ENCODE data around the gene EEFSEC.

Gene EEFSEC

GRCh38 chr3:128143496-128143895 lies 9.8 kb upstream of the EEFSEC start:
- no peaks in the 10 kb centered on the region for H3K9me2 ChIP-seq (replicated peaks; ENCODE audit: insufficient read depth, low read length)
- TF ChIP-seq EZH2 (optimal IDR thresholded peaks at IDR 0.05; ENCODE audit: low read depth, low read length): no peak
- TF ChIP-seq, protein P1, sequence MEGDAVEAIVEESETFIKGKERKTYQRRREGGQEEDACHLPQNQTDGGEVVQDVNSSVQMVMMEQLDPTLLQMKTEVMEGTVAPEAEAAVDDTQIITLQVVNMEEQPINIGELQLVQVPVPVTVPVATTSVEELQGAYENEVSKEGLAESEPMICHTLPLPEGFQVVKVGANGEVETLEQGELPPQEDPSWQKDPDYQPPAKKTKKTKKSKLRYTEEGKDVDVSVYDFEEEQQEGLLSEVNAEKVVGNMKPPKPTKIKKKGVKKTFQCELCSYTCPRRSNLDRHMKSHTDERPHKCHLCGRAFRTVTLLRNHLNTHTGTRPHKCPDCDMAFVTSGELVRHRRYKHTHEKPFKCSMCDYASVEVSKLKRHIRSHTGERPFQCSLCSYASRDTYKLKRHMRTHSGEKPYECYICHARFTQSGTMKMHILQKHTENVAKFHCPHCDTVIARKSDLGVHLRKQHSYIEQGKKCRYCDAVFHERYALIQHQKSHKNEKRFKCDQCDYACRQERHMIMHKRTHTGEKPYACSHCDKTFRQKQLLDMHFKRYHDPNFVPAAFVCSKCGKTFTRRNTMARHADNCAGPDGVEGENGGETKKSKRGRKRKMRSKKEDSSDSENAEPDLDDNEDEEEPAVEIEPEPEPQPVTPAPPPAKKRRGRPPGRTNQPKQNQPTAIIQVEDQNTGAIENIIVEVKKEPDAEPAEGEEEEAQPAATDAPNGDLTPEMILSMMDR (IDR thresholded peaks at IDR 0.05; ENCODE audit: low read length): no peak
- TF ChIP-seq EZH2phosphoT487 (IDR thresholded peaks at IDR 0.05; ENCODE audit: low read length): no peak
- no peak overlapping the region for H3K27ac ChIP-seq (ENCODE audit: low read length)
- H3F3A ChIP-seq (ENCODE audit: insufficient read depth, low read length): no peaks in the 10 kb centered on the region
- no peaks in the 10 kb centered on the region for H3K4me1 ChIP-seq (ENCODE audit: low read length)
- H2AFZ ChIP-seq (ENCODE audit: low read length): no peak overlapping the region
- no peaks in the 10 kb centered on the region for H4K20me1 ChIP-seq (ENCODE audit: insufficient read depth, low read length)
- H3K4me2 ChIP-seq (ENCODE audit: low read depth, low read length): no peak overlapping the region
- DNase-seq: no peak
- H3K9me3 ChIP-seq (replicated peaks; ENCODE audit: insufficient read depth, low read length): no peaks in the 10 kb centered on the region
- H3K36me3 ChIP-seq (replicated peaks; ENCODE audit: insufficient read depth, low read length): no peaks in the 10 kb centered on the region
- H3K9ac ChIP-seq (ENCODE audit: low read length): no peak overlapping the region
- H3K4me3 ChIP-seq (ENCODE audit: low read length): no peak overlapping the region
- no peaks in the 10 kb centered on the region for H3K79me2 ChIP-seq (ENCODE audit: low read length)
- H3K27me3 ChIP-seq (replicated peaks; ENCODE audit: insufficient read depth, low read length): no peaks in the 10 kb centered on the region

DNA sequence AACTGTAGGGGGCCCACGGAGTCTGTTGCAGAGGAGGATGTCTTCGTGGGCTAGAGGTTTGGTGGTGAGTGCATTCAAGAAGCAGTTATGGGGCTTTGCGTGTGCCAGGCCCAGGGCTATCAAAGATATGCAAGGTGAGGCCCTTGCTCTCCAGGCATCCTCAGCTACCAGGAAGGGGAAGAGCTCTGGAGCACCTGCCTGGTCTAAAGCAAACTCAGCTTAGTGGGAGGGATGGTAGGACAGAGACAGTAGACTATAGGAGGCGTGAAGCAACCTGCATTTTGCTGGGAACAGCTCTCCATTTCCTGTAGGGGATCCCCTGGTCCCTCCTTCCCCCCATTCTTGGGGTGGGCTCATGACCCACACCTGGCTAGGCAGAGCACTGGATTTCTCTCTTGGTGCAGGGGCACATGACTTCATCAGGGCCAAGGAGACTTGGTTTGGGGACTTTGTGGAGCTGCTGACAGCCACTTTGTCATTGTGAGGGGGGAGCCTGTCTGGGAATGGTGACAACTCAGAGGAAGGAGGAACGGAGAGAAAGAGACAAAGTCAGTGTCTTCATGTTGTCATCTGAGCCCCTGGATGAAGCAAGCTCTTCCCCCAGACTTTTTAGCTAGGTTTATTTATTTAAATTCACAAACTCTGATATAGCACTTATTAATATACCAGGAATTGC lies 8.6 kb upstream of the EEFSEC start:
- no peak overlapping the region for H3K9ac ChIP-seq (ENCODE audit: low read length)
- H3K9me3 ChIP-seq (replicated peaks; ENCODE audit: insufficient read depth, low read length): no peaks in the 10 kb centered on the region
- no peaks in the 10 kb centered on the region for H4K20me1 ChIP-seq (ENCODE audit: insufficient read depth, low read length)
- H2AFZ ChIP-seq (ENCODE audit: low read length): no peak overlapping the region
- no peaks in the 10 kb centered on the region for H3K27me3 ChIP-seq (replicated peaks; ENCODE audit: insufficient read depth, low read length)
- TF ChIP-seq EZH2phosphoT487 (IDR thresholded peaks at IDR 0.05; ENCODE audit: low read length) (no peak), EZH2 (optimal IDR thresholded peaks at IDR 0.05; ENCODE audit: low read depth, low read length) (no peak)
- TF ChIP-seq, protein P1 (IDR thresholded peaks at IDR 0.05; ENCODE audit: low read length): no peak
- no peaks in the 10 kb centered on the region for H3K9me2 ChIP-seq (replicated peaks; ENCODE audit: insufficient read depth, low read length)
- no peaks in the 10 kb centered on the region for H3K36me3 ChIP-seq (replicated peaks; ENCODE audit: insufficient read depth, low read length)
- no peak for DNase-seq
- no peaks in the 10 kb centered on the region for H3F3A ChIP-seq (ENCODE audit: insufficient read depth, low read length)
- no peaks in the 10 kb centered on the region for H3K4me1 ChIP-seq (ENCODE audit: low read length)
- H3K4me2 ChIP-seq (ENCODE audit: low read depth, low read length): no peak overlapping the region
- no peak overlapping the region for H3K4me3 ChIP-seq (ENCODE audit: low read length)
- H3K79me2 ChIP-seq (ENCODE audit: low read length): no peaks in the 10 kb centered on the region
- no peak overlapping the region for H3K27ac ChIP-seq (ENCODE audit: low read length)

DNA sequence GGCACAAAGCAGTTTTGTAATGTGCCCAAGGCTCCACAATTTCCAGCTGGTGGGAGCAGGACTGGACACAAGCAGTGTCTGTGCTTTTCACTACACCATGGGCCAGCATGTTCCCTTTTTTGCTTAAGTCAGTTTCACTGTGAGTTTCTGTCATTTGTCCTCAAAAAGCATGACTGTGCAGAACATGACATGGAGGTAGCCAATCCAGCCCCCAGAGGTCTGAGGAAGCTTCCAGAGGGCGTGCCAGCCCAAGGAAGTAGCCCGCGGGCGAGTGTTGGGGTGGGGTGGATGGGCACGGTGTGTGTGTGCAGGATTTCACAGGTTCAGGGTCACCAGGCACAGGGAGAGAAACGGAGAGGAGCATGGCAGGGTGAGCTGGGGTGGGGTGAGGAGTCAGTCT lies 8.0 kb upstream of the EEFSEC start:
- Histone ChIP-seq H3K4me2 (ENCODE audit: low read depth, low read length) (no peak overlapping the region), H3K9ac (ENCODE audit: low read length) (no peak overlapping the region), H3K4me1 (ENCODE audit: low read length) (no peaks in the 10 kb centered on the region), H3K9me2 (replicated peaks; ENCODE audit: insufficient read depth, low read length) (no peaks in the 10 kb centered on the region), H4K20me1 (ENCODE audit: insufficient read depth, low read length) (no peaks in the 10 kb centered on the region), H3K4me3 (ENCODE audit: low read length) (no peak overlapping the region), H3K27me3 (replicated peaks; ENCODE audit: insufficient read depth, low read length) (no peaks in the 10 kb centered on the region), H2AFZ (ENCODE audit: low read length) (no peak overlapping the region), H3F3A (ENCODE audit: insufficient read depth, low read length) (no peaks in the 10 kb centered on the region), H3K36me3 (replicated peaks; ENCODE audit: insufficient read depth, low read length) (no peaks in the 10 kb centered on the region), H3K79me2 (ENCODE audit: low read length) (no peaks in the 10 kb centered on the region), H3K9me3 (replicated peaks; ENCODE audit: insufficient read depth, low read length) (no peaks in the 10 kb centered on the region), H3K27ac (ENCODE audit: low read length) (no peak overlapping the region)
- TF ChIP-seq, protein P1 (IDR thresholded peaks at IDR 0.05; ENCODE audit: low read length): no peak
- TF ChIP-seq EZH2phosphoT487 (IDR thresholded peaks at IDR 0.05; ENCODE audit: low read length) (no peak), EZH2 (optimal IDR thresholded peaks at IDR 0.05; ENCODE audit: low read depth, low read length) (no peak)
- DNase-seq: no peak

Measured in MM.1S (cell line).